ENCODE data around the gene PURB. TPM values are rescaled to one million over a fixed set of nuclear protein-coding genes. Genes with fewer than 3 reads are reported as not detected.

PURB gene
- total RNA-seq (2012; rRNA removed) (8.8 and 15.3 TPM in 2 replicates), polyA plus RNA-seq (2012; rRNA removed) (4.5 and 6.3 TPM in 2 replicates), Bru-seq, nascent RNA (percentile 93 among the genes with signal in this experiment), BruChase-seq, experiment 1, labeled RNA remaining after a 6-hour chase (percentile 94 among the genes with signal in this experiment), BruChase-seq, experiment 2, labeled RNA remaining after a 2-hour chase (percentile 100 among the genes with signal in this experiment)
- polyA plus RNA-seq (2012; cell fraction: cytosol; rRNA removed) = 2.0 and 2.1 TPM in 2 replicates
- polyA plus RNA-seq (2012; cell fraction: nucleus; rRNA removed; ENCODE audit: low replicate concordance) = 1.5 and 4.5 TPM in 2 replicates
- long read RNA-seq, full-length matches to known transcripts = 29 of 29 reads
- long read RNA-seq, partial matches to known transcripts = 0 of 29 reads
- long read RNA-seq, other reads (novel, unspliced or antisense) = 0 of 29 reads

- Histone ChIP-seq H2AK5ac (ENCODE audit: low read depth, low read length) (peak within 1 kb of the TSS; percentile 97), H3K23ac (ENCODE audit: low read depth, low read length) (peak within 1 kb of the TSS; percentile 97), H4K5ac (ENCODE audit: low read depth, low read length) (peak within 1 kb of the TSS; percentile 82), H3K9ac (ENCODE audit: low read depth, low read length) (peak within 1 kb of the TSS; percentile 98), H3K79me1 (ENCODE audit: low read depth in 1 of 2, low read length in 2 of 2) (peaks cover 13 to 31% of the 10 kb centered on the region in 2 experiments; a peak in 3 of 4 replicates), H3K4me2 (ENCODE audit: low read depth, low read length) (peak within 1 kb of the TSS; percentile 93), H3K36me3 (ENCODE audit: control insufficient read depth, insufficient read depth, low read length) (peaks cover 9% of the 10 kb centered on the region), H3K4ac (ENCODE audit: low read depth, low read length) (peak within 1 kb of the TSS; percentile 96), H3K9me3 (ENCODE audit: control insufficient read depth, insufficient read depth, low read length) (no peaks in the 10 kb centered on the region), H4K8ac (ENCODE audit: low read depth in 2 of 2, low read length in 2 of 2) (peak within 1 kb of the TSS; percentile 94 to 98), H3K27ac (ENCODE audit: insufficient read depth, low read length) (peak within 1 kb of the TSS; percentile 91), H3K18ac (ENCODE audit: low read depth, low read length) (peak within 1 kb of the TSS; percentile 30), H3K4me3 (ENCODE audit: insufficient read depth, low read depth, low read length) (peak within 1 kb of the TSS; percentile 94), H3K27me3 (ENCODE audit: control insufficient read depth, insufficient read depth, low read length) (no peaks in the 10 kb centered on the region), H2BK5ac (ENCODE audit: low read depth, low read length, poor library complexity, severe bottlenecking) (peak within 1 kb of the TSS; percentile 84), H3K56ac (ENCODE audit: extremely low read depth, insufficient read depth, low read length) (peak within 1 kb of the TSS; percentile 90), H3K9me1 (ENCODE audit: insufficient read depth, low read length) (peaks cover 4% of the 10 kb centered on the region; the same call in 1 of the 2 replicates), H2AK9ac (replicated peaks; ENCODE audit: low read depth, low read length, poor library complexity) (peak within 1 kb of the TSS; percentile 97), H2BK120ac (ENCODE audit: low read depth, low read length) (peak within 1 kb of the TSS; percentile 45), H2AFZ (replicated peaks; ENCODE audit: low read length, poor library complexity) (peak within 1 kb of the TSS; percentile 89), H4K91ac (ENCODE audit: insufficient read depth, low read depth, low read length) (peak within 1 kb of the TSS; percentile 94), H4K20me1 (ENCODE audit: insufficient read depth, low read length) (peaks cover 24% of the 10 kb centered on the region), H3K14ac (replicated peaks; ENCODE audit: low read depth, low read length) (peak within 1 kb of the TSS; percentile 96), H2BK20ac (ENCODE audit: low read depth, low read length) (no peak within 1 kb of the TSS), H3K4me1 (ENCODE audit: control insufficient read depth, insufficient read depth, low read length) (peaks cover 7% of the 10 kb centered on the region; the same call in 1 of the 2 replicates), H2BK15ac (ENCODE audit: low read depth, low read length) (peak within 1 kb of the TSS; percentile 53; the same call in 1 of the 3 replicates)
- dilution Hi-C loops (cut with HindIII; ENCODE audit: low sequenced_read_pairs, unreplicated experiment) (no loop called here), in situ Hi-C loops (cut with MboI; ENCODE audit: low sequenced_read_pairs) (no loop called here), intact Hi-C loops (cut with micrococcal nuclease) (loop anchor here (1.0 to 2.0 kb wide), 3 partner anchors 37 to 279 kb away; partner anchors contain the start of genes H2AZ2 and OGDH)
- DNase-seq (peak; percentile 98), ATAC-seq (ENCODE audit: low read depth) (peak; percentile 85)
- 1% methylated on average over 19 of the region's 72 CpGs; no CpG with 5 or more reads in 1 of the 2 experiments for WGBS, 2 experiments (ENCODE audit: extremely low coverage in 2 of 2, insufficient read length in 1 of 2)
- ChIA-PET CTCF (interaction anchor here (1.5 kb wide), 1 partner anchor 29 kb away, joined by 5 read pairs; no protein-coding TSS in a partner anchor), POLR2A (ENCODE audit: unreplicated experiment) (interaction anchor here (0.6 kb wide), 1 partner anchor 114 kb away, joined by 4 read pairs; no protein-coding TSS in a partner anchor)
- TSS peak; percentile 71 for BruUV-seq (replicated peaks)
- TF ChIP-seq RAD21 (IDR thresholded peaks at IDR 0.05; ENCODE audit: low read length) (no peak), MXI1 (IDR thresholded peaks at IDR 0.05; ENCODE audit: borderline replicate concordance, low read depth, low read length) (peak; percentile 71; the same call in 1 of the 2 replicates), SMC3 (IDR thresholded peaks at IDR 0.05; ENCODE audit: low read depth, low read length) (no peak), CEBPB (IDR thresholded peaks at IDR 0.05; ENCODE audit: low read depth, low read length) (no peak), CTCF (conservative IDR thresholded peaks at IDR 0.05; ENCODE audit: low read depth, low read length) (no peak), RFX5 (IDR thresholded peaks at IDR 0.05; ENCODE audit: low read depth, low read length) (no peak; the same call in 1 of the 2 replicates), ELK1 (IDR thresholded peaks at IDR 0.05; ENCODE audit: borderline replicate concordance, low read depth, low read length) (peak; percentile 55; the same call in 1 of the 2 replicates), USF2 (IDR thresholded peaks at IDR 0.05; ENCODE audit: low read depth, low read length) (peak; percentile 49; the same call in 1 of the 2 replicates), FOS (IDR thresholded peaks at IDR 0.05; ENCODE audit: low read depth, low read length) (peak; percentile 84)
These were observed at the start of gene PURB for GRCh38 chr7:44885394-44886317. TSS of gene PURB (minus strand) at chr7:44885530. CDS start at chr7:44885348, 182 bp downstream.
